SK-N-MC (cell line): Measurements from ENCODE around the gene DYRK4.

Source experiments
- EZH2 ChIP-seq: fragments of 200-600 bp; sonication (generic); IDR thresholded peaks from one replicate; pipeline ENCODE4 v1.6.1; 2017; ENCODE audit warnings: antibody characterized with exemption
- POLR2AphosphoS5 ChIP-seq: IDR thresholded peaks from 2 replicates; pipeline ENCODE4 v1.6.1; 2012; ENCODE audit warnings: mild to moderate bottlenecking, low read depth, low read length, borderline replicate concordance

GRCh38 chr12:4587108-4587507, 25.1 kb downstream of the DYRK4 start:
- TF ChIP-seq EZH2: no peak
- no peak for TF ChIP-seq POLR2AphosphoS5
